Pancreas (tissue), 10 donors: Measurements from ENCODE around the gene SDHA. TPM values are rescaled to one million over a fixed set of nuclear protein-coding genes. Genes with fewer than 3 reads are reported as not detected.

Source experiments
- ATAC-seq, 4 donors: fragments of 200-7000 bp; cut with Tn5 transposase; one replicate each; pipeline versions ENCODE4 v1.8.0 to v1.9.1; 2020; ENCODE audit warnings: mild to moderate bottlenecking in 4 of 4, moderate library complexity in 4 of 4
- DNase-seq, 6 donors: peaks; one replicate each; pipeline ENCODE4 v3.0.0-alpha.2; 2020
- FAIRE-seq: peaks from 2 replicates; lab custom pipeline; 2012; peaks lifted over from hg19 to GRCh38; lab: Jason Lieb, UNC
- H3K27ac ChIP-seq, 4 donors: fragments of 200-600 bp; sonication (generic); 1 replicate in 3 of 4; 2 replicates in 1 of 4; pipeline versions ENCODE4 v1.5.0 to v1.8.0; 2020
- H3K27me3 ChIP-seq, 4 donors: fragments of 200-600 bp; one replicate each; pipeline ENCODE4 v1.8.0; 2021
- H3K36me3 ChIP-seq, 3 donors: fragments of 200-600 bp; sonication (generic) in 1 of 3; one replicate each; pipeline versions ENCODE4 v1.5.0 to v1.8.0; 2020 to 2021
- H3K4me1 ChIP-seq, 3 donors: fragments of 200-600 bp; one replicate each; pipeline ENCODE4 v1.8.0; 2021
- H3K4me3 ChIP-seq, 4 donors: fragments of 200-600 bp; sonication (generic) in 2 of 4; one replicate each; pipeline versions ENCODE4 v1.5.0 to v1.8.0; 2020 to 2021
- H3K9me3 ChIP-seq, 4 donors: fragments of 200-600 bp; one replicate each; pipeline ENCODE4 v1.8.0; 2021
- WGBS, 2 donors: extraction: QIAGEN DNeasy Blood & Tissue Kit; methylation state at CpG; one replicate each; pipeline ENCODE4 v1.1.7; 2013; 5-methylcytosine and 5-hydroxymethylcytosine counted together
- intact Hi-C, 3 donors: fragments of 100-400 bp; cut with DNase I; formaldehyde crosslinking; loops; one replicate each; pipeline versions ENCODE4 v1.11.1 to v1.14.2; 2022
- polyA plus RNA-seq, 2 donors: library from polyadenylated mRNA; stranded (reverse); fragments of 200-250 nt; gene quantifications; one replicate each; pipeline ENCODE4 v1.2.3, GENCODE V29; 2013
- total RNA-seq, 6 donors: library from RNA; stranded (reverse); fragmentation: NEBNext Ultra II Directional in 4 of 6; extraction: Animal tissue kit (Norgen Biotek cat#: 25700) in 4 of 6; gene quantifications; one replicate each; pipeline versions ENCODE4 v1.2.1 to v1.2.4, GENCODE V29; 2021 to 2023
- TF ChIP-seq, protein P1 (sequence below), 4 donors: fragments of 200-600 bp; sonication (generic) in 3 of 4; IDR thresholded peaks; one replicate each; pipeline versions ENCODE4 v1.5.0 to v1.8.0; 2021; ENCODE audit warnings: antibody characterized with exemption in 4 of 4
- donor health status: healthy with polysubstance abuse.
- donor health status: DM: no; HTN: no; CAD: no; lungs with moderate emphysema.
- donor health status: DM: no; HTN: no; CAD: no.
- donor health status: control.
- donor health status: control.
- donor health status: Bipolar disorder and iron deficiency.
- donor health status: DM: yes; HTN: yes; CAD: no.
- donor health status: DM: no; HTN: no; CAD: no.
- donor health status: DM: no; HTN: no; CAD: no.
- donor health status: DM: yes; HTN: yes; CAD: no.

The SDHA gene
- total and polyA plus RNA-seq, 8 donors = 37.9 to 69.4 (median 53.1) TPM

DNA sequence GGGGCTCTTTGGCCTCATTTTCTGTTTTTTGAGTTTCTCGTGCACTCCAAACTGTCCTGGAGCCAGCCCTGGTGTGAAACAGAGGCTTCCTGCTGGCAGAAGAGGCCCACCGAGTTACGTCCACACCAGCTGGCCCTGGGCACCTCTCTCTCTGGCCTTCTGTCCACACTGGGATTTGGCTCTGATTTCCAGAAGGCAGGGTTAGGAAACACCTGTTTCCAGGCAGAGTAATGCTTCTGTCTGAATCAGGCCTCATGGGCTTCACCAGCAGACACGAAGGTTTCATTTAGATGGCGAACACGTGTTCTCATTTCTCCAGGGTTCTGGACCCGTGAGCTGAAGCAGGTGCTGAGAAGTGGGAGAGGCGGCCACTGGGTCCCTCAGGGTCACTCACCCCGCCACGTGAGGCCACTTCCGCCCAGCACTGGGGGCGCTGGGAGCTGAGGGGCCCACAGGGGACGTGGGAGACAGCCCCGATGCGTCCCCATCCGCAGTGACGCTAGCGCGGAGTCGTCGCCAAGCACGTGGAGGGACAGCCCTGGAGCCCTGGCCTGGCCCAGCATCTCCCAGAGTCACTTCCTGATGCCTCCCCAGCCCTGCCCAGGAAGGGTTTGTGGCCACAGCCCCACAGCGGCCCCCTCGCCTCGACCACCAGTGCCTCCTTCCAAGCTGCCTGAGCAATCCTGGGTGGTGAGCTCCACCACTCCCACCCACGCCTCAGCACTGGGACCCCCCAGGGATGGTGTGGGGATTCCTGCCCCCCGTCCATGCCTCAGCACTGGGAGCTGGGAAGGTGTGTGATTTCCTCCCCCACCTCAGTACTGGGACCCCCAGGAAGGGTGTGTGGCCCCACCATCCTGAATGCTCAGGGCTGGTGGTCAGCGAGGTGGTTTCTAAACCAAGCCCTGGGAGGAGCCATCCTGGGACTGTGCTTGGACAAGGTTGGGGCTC lies 31.8 kb upstream of the SDHA start:
- H3K27ac ChIP-seq = no peak overlapping the region
- peak in 2 of 6 donors; percentile 7 to 50 for DNase-seq
- TF ChIP-seq, protein P1, sequence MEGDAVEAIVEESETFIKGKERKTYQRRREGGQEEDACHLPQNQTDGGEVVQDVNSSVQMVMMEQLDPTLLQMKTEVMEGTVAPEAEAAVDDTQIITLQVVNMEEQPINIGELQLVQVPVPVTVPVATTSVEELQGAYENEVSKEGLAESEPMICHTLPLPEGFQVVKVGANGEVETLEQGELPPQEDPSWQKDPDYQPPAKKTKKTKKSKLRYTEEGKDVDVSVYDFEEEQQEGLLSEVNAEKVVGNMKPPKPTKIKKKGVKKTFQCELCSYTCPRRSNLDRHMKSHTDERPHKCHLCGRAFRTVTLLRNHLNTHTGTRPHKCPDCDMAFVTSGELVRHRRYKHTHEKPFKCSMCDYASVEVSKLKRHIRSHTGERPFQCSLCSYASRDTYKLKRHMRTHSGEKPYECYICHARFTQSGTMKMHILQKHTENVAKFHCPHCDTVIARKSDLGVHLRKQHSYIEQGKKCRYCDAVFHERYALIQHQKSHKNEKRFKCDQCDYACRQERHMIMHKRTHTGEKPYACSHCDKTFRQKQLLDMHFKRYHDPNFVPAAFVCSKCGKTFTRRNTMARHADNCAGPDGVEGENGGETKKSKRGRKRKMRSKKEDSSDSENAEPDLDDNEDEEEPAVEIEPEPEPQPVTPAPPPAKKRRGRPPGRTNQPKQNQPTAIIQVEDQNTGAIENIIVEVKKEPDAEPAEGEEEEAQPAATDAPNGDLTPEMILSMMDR (IDR thresholded peaks at IDR 0.05) = no peak
- intact Hi-C loops = no loop called here
- no peak for FAIRE-seq
- no peak overlapping the region for H3K4me3 ChIP-seq
- WGBS, 2 donors = 66 to 84% methylated on average over 28 of the region's 28 CpGs
- no peak for ATAC-seq
- H3K4me1 ChIP-seq = peaks cover 0 to 5% (median 4%) of the 10 kb centered on the region in 3 donors
- no peaks in the 10 kb centered on the region for H3K9me3 ChIP-seq
- H3K27me3 ChIP-seq = no peaks in the 10 kb centered on the region
- H3K36me3 ChIP-seq = no peaks in the 10 kb centered on the region

GRCh38 chr5:187042-187431 lies 31.1 kb upstream of the SDHA start:
- ATAC-seq (no peak), FAIRE-seq (no peak), DNase-seq (no peak)
- Histone ChIP-seq H3K4me1 (peaks cover 0 to 5% (median 4%) of the 10 kb centered on the region in 3 donors), H3K27me3 (no peaks in the 10 kb centered on the region), H3K9me3 (no peaks in the 10 kb centered on the region), H3K36me3 (no peaks in the 10 kb centered on the region), H3K4me3 (no peak overlapping the region), H3K27ac (no peak overlapping the region)
- intact Hi-C loops = no loop called here
- TF ChIP-seq, protein P1 (IDR thresholded peaks at IDR 0.05) = no peak
- WGBS, 2 donors = 66 to 77% methylated on average over 13 of the region's 13 CpGs

- peak in 1 of 6 donors; percentile 51 for DNase-seq
- Histone ChIP-seq H3K27me3 (no peaks in the 10 kb centered on the region), H3K4me1 (peaks cover 0 to 5% (median 4%) of the 10 kb centered on the region in 3 donors), H3K9me3 (no peaks in the 10 kb centered on the region), H3K36me3 (no peaks in the 10 kb centered on the region), H3K4me3 (peak overlapping the region in 2 of 4 donors; percentile 16 to 19), H3K27ac (no peak overlapping the region)
- intact Hi-C loops = no loop called here
- FAIRE-seq = no peak
- TF ChIP-seq, protein P1 (IDR thresholded peaks at IDR 0.05) = no peak
- 37 to 46% methylated on average over 18 to 21 of the region's 21 CpGs for WGBS, 2 donors
- ATAC-seq = no peak
Observed at GRCh38 chr5:187617-188451, 30.3 kb upstream of the SDHA start.

- 30 to 35% methylated on average over 35 to 37 of the region's 37 CpGs for WGBS, 2 donors
- H3K36me3 ChIP-seq = no peaks in the 10 kb centered on the region
- no peak overlapping the region for H3K27ac ChIP-seq
- TF ChIP-seq, protein P1 (IDR thresholded peaks at IDR 0.05) = peak; percentile 91 to 96 (median 93)
- H3K27me3 ChIP-seq = no peaks in the 10 kb centered on the region
- H3K4me3 ChIP-seq = peak overlapping the region in 2 of 4 donors; percentile 16 to 19
- intact Hi-C loops = no loop called here
- no peaks in the 10 kb centered on the region for H3K9me3 ChIP-seq
- FAIRE-seq (no peak), DNase-seq (peak; percentile 74 to 94 (median 90)), ATAC-seq (peak; percentile 79 to 96 (median 91))
- peaks cover 0 to 5% (median 4%) of the 10 kb centered on the region in 3 donors for H3K4me1 ChIP-seq
Observed at GRCh38 chr5:188488-189481, 29.3 kb upstream of the SDHA start.
